NCI-H2081 (cell line): Measurements from ENCODE around the gene MED13L.
"Not testable (repeated sequence)": the region's sequence is repeated elsewhere in the genome, so short reads cannot be mapped to it uniquely, and the experiment has no call there.

Experiments used
- DNase-seq, 2 experiments: peaks; one replicate each; lab custom pipeline; 2025; lab: John Stamatoyannopoulos, UW

MED13L gene

DNA sequence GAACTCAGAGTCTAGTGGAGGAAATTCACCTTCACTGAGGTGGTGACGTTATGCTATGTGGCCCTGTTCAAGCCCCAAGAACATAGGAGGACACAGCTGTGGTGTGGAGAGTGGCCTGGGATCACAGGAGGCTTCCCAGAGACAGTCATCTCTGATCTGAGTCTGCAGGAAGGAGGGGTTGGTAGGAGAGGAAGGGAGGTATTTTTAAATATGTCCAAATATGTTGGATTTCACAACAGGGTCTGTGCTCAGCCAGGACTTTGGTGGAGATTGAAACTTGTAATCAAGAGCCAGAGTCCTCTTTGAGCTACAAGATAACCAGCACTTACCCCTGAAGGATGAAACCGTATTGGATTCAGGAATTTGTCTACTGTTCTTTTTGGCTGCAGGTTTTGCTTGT, 26.4 kb upstream of the MED13L start:
- DNase-seq = no peak

DNA sequence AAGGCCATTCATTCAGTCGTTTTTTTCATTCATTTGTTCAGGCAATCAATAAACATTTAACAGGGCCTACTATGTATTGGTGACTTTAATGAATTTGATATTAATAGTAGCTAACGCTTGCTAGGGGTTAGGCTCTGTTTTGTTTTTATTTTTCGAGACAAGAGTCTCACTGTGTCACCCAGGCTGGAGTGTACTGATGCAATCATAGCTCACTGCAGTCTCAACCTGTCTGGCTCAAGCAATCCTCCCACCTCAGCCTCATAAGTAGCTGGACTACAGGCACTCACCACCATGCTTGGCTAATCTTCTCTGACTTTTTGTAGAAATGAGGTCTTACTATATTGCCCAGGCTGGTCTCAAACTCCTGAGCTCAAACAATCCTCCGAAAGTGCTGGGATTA, 25.6 kb upstream of the MED13L start:
- DNase-seq = no peak

DNA sequence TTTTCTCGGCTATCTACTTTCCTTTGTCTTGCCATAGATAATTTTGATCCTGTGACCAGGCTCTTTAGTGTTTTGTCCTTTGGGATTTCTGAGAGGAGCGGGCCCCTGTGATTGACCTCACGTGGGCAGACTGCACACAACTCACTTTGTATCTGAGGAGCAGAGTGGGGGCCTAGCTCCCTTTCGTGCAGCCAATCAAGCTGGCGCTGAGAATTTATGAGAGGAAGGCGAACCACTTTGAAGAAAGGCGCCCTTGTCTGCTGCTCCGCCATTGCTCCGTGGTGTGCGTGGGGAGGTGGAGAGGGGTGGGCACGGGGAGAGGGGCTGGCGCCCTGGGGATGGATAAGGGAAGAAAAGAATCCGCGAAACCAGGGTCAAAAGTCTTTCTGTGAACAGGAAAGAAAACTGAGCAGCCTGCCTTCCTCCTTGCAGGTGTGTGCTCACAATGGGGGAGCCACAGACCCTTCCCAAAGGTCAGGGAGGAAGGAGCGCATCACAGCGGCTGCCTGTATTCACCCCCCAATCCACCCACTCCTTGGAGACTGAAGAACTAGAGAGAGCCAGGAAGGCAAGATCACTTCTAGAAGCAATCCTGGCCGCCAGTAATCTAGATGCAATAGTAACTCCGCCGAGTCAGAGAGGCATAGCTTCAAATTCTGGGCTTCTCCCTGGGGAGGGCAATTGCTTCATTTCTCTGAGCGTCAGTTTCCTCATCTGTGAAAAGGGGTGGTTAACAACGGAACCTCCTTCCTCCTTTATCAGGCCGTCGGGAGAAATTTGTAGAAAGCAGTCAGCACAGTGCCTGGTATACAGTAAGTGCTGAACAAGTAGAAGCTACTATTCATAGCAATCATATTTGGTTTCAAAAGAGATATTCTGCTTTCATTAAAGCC, 24.9 kb upstream of the MED13L start:
- no peak for DNase-seq

DNA sequence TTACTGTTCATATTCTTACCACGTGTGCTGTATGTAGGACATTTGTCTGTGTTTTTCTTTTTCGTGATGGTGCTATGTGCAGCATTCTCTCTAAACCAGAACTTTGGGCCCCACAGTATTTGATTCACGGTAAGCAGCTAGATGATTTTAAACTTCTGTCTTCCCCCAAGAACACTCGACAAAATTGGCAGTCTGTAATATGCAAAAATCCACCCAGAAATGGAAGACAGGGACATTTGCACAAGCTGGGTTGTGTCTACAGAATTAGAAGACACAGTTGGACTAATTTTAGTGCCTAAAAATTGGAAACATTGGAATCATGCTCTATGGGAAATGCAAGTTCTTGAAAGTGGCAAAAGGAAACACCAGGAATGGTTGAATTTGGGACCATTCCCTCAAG, 24.1 kb upstream of the MED13L start:
- no peak for DNase-seq

DNA sequence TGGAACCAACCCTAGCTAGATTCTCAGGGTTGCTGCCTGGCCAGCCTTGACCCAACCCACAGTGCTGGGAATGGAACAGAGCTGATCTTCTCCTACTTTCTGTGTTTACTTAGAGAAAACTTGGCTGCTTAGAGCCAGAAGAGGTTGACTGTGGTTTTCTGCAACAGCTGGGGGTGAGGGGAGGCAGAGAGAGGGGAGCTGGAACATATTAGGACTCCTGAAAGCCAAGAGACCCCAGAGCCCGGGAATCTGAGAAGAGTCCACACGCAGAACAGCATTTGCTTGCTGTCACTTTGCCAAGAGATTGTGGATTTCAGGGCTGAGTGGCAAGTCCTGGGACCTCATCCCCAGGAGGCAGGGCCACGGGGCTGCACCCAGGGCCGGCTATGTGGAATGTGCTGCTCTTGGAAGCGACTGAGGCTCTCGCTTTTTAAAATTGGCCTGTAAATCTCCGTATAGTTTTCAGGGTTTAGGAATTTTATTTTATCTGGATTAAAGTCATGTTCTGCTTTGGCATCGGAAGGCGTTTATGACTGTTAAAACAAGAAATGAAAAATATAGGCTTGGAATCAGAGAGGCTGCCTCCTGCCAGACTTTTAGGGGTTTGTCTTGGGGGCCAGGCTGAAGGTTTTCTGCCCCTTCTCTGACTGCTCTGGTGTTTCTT, 22.3 kb upstream of the MED13L start:
- no peak for DNase-seq

DNA sequence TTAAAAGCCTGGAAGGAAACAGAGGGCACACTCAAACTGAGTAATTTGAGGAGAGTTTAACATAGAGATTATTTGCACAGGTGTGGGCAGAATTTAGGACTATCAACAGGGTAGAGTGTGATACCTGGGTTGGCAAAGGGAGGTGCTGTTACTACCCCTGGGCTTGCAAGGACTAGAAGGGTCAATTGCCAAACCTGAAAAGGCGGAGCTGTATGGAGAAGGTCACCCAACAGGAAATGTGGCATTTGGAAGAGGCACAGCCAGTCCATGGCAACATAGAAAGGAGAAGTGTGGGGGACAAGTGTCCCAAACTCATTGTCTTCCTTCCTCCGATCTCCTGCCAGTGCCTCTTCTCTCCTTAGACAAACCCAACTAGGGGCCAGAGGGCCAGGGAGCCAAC, 21.6 kb upstream of the MED13L start:
- no peak for DNase-seq

DNA sequence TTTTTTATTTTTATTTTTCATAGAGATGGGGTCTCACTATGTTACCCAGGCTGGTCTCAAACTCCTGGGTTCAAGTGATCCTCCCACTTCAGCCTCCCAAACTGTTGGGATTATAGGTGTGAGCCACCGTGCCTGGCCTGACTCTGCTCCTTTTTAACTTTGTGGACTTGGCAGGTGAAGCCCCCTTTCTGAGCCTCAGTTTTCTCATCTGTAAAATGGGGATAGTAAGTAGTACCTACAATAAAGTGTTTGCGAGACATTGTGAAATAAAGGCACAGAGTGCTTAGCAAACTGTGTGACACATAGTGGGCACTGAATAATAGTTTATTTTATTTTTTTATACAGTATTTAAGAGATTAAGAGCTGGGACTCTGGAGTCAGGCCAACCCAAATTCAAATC, 21.1 kb upstream of the MED13L start:
- DNase-seq = no peak

DNA sequence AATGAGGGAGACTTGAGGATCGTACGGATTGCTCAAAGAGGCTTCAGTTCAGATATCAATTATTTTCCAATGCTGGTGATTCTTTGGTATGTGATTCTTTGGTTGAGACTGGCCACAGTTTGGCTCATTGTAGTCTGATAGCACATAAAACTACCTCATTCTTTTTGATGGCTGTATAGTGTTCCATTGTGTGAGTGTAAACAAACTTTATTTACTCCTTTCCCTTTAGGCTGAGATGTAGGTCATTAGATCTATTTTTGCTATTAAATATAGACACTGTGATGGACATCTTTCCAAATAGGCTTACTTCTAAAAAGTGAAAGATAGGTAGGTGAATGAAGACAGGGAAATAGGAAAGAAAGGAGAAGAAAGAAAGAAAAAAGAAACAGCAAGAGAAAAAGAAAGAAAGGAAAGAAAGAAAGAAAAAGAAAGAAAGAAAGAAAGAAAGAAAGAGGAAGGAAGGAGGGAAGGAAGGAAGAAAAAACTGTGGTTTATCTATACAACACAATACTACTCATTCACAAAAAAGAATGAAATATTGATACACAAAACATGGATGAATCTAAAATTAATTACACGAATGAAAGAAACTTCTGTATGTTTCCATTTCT, 19.8 kb upstream of the MED13L start:
- DNase-seq = no peak

DNA sequence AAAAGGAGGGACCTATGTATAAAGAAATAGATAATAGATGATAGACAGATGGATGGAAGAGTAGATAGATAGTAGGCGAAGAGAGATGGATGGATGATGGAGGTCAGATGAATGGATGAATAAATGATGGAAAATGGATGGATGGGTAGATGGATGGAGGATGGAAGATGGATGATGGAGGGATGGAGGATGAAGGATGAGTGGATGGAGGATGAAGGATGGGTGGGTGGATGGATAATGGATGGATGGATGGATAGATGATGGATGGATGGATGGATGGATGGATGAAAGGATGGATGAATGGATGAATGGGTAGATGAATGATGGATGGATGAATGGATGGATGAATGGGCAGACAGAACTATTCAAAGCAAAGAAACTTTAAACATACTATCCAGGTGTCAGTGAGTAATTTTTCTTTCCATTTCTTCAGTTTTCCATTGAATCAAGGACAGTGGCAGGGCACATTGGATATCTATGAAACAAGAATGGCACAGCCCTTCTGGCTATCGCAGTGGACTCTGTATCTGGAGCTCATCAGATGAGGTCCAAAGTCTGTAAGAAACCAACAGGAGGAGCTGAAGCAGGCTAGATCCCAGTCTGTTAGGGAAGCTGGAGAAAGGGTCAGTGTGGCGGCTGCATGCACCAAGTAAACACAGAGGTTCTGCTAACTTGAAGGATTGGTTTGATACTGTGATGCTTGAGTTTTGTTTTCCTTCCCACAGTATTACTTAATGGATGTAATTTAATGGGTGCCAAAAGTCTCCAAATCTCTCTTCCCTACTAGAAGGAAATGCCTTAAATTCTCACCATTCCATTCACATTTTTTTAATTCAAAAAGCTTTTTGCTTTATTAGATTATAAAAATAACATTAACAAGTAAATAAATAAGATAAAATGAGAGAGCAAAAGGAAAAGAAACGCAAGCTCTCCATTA, 18.1 kb upstream of the MED13L start:
- no peak for DNase-seq

DNA sequence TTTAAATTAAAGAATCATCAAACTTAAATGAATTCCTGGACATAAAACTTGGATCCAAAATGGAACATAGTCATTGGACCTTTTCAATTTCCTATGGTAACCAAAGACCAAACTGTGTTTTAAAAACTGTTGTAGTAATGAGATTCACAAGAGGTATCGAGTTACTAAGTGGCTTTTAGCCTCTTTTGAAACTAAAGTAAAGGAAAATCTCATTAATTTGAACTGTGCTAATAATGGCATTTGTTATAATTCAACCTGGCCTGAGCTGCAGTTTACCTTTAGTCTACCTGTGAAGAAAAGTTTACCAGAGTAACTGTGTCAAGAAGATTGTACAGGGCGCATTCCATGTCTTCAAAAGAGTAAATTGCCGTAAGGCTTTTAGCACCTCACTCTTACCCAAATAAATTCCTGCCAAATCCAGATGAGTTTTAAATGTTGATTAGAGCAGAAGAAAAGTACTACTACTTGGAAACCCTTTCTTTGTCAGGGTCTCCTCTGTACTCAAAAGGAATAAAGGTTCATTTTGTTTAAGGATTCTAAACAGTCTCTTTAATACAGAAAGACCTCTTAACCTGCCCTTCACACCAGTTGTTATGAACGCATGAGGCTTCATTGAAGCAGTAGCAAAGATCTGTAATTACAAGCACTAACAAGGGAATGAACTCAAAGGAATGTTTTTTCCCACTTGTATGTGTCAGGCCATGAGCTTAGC, 17.1 kb upstream of the MED13L start:
- no peak for DNase-seq

DNA sequence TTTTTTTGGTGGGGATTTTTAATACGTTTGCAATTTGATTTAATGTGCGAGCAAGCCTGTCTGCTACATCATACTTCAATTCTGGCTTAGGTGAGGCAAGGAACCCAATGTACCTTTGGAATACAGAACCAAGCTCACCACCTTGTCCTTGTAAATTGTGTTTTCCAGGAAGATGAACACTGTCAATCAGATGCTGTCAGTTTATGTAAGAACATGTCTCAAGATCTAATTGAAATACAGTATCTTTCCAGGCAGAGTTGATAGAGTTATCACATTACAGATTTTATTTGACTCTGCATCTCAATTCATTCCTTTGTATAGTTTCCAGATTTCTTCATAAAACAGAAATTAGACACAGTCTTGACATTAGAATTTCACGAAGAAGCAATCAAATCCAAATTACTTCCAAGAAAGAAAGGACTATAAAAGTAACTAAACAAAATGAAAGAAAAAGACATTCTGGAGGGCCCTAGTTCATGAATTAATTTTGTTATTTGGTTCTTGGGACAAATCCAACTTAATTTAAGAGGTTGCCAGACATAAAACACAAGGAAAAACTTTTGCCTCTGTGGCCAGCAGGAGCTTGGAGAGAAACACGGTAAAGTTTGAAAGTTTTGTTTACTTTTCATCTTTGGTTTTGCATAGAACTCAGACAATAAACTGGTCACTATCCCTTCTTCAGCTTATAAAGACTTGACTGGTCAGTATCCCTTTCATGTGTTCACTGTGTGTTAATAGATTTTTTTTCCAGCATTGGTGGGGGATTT, 16.4 kb upstream of the MED13L start:
- DNase-seq = no peak

DNA sequence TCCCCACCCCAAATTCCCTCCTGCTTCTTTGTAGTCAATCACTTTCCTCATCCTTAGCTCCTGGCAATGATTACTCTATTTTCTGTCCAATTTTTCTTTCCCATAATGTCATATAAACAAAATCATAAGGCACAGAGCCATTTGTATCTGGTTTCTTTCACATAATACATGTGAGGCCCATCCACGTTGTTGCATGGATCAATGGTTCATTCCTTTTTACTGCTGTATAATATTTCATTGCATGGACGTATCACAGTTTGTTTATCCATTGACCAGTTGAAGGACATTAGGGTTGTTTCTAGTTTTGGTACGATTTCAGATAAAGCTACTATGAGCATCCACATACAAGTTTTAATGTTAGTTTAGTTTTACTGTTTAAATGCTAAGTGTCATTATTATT, 13.7 kb upstream of the MED13L start:
- no peak for DNase-seq

DNA sequence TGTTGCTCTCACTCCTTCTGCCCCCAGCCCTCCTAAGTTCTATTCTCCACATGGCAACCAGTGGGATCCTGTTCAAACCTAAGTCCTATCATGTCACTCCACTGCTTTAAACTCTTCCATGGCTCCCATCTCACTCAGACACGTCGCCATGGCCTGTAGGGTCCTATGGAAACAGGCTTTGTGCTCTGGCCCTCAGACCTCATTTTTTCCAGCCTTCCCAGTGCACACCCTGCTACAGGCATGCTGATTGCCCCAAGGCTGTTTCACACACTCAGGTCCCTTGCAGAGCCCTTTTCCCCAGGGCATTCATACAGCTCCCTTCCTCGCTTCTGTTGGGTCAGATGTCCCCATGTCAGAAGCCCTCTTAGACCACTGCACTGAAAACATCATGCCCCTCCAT, 11.2 kb upstream of the MED13L start:
- no peak for DNase-seq

DNA sequence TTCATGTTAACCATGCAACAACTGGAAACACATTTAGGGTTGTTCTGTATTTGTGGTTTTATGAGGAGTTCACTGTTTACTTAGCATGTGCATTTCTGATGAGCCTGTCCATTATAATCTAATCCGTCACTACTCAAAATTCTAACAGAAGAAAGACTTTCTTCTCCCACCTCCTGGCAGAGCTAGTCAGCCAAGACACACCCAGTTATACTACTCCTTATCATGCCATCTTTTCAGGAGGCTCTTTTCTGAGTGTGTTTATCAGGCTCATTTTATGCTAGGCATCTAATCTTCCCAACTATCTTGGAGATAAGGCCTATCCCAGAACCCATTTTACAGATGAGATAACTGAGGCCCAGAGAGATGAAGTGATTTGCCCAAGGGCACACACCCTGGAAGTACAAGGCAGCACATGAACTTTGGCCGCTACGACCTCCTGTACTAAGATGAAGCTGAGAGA, 10.4 kb upstream of the MED13L start:
- no peak for DNase-seq

DNA sequence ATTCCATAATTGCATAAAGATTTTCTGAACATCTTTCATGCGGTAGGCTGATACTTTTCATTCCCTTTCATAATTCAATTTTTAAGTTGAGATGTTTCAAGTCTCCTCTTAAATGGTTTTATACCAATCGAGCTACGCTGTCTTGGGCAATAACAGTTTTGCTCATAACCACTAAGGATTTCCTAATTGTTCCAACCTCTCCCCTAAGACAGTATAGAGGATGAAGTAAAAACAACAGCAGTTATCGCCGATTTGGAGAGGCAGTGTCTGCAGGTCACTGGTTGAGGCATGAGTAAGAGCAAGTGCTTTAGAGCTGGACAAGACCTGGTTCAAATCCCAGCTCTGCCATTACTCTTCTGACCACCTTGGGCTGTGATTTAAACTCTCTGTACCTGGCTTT, 6.9 kb upstream of the MED13L start:
- DNase-seq = no peak

DNA sequence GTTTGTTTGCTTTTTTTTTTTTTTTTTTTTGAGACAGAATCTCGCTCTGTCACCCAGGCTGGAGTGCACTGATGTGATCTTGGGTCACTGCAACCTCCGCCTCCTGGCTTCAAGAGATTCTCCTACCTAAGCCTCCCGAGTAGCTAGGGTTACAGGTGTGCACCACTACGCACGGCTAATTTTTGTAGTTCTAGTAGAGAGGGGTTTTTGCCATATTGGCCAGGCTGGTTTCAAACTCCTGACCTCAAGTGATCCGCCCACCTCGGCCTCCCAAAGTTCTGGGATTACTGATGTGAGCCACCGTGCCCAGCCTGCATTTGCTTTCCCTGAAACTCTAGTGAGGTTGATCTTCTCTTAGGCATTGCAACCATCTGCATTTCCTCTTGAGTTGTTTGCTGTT, 6.4 kb upstream of the MED13L start:
- DNase-seq = not testable (repeated sequence)

DNA sequence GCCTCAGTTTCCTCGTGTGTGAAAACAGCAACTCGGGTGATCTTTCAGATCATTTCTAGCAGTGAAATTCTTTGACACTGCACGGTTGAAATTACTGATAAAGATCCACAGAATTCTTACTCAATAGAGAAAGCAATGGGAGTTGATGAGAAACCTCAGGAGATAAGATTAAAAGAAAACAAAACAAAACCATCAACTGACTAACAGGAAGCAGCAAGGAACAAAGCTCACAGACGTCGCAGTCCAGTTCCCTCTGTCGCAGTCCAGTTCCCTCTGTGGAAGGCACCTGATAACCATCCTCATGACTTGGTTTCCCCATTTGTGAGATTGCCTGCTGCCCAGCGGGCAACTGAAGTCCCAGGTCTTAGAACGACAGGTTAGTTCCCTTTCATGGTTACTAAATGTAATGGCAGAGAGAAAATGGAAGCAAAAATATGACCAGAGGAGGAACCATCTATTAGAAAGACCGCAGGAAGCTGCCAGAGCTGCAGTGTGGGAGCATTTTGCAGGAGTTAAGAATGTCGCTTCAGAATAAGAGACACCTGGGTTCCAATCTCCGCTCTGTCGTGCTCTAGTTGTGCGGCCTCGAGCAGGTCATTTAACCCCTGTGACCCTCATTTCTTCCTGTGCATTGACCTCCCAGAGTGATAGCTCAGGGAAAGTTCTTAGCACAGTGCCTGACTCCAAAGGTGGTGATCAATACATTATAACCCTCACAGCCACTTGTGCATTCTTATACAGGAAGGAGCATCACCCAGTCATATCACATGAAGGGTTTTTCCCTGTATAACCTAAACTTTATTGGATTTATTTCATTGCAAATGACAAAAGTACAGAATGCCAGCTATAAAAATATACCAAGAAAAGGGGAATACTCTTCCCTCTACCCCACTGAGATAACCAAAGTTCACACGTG, 5.1 kb upstream of the MED13L start:
- no peak for DNase-seq

DNA sequence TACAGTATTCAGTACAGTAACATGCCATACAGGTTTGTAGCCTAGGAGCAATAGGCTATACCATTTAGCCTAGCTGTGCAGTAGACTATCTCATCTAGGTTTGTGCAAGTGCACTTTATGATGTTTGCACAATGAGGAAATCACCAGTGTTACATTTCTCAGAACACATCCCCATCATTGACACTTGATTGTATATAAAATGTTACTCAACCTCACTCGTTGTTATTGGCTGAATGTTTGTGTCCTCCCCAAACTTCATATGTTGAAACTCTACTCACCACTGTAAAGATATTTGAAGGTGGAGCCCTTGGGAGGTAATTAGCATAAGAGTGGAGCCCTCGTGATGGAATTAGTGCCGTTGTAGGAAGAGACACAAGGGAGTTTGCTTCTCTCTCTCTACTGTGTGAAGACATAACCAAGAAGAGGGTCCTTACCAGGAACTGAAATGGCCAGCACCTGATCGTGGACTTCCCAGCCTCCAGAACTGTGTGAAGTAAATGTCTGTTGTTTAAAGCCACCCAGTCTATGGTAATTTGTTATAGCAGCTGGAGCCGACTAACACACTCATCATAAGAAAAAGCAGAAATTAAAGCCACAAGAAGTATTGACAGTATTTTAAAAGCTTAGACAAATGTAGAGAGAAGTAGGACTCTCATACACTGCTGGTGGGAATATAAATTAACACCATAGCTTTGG, 3.2 kb upstream of the MED13L start:
- no peak for DNase-seq

DNA sequence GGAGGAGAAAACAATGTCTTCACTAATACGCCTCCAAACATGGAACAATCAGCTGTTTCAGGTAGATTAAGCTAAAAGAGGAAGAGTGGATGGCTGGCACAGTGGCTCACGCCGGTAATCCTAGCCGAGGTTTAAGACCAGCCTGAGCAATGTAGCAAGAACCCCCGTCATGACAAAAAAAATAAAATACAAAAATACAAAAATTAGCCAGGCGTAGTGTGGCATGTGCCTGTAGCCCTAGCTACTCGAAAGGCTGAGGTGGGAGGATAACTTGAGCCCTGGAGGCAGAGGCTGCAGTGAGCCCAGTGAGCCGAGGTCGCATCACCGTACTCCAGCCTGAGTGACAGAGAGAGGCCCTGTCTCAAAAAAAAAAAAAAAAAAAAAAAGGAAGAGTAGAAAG, 1.2 kb upstream of the MED13L start:
- DNase-seq = no peak
